A172 (cell line): ENCODE data around the gene IQSEC1. TPM values are rescaled to one million over a fixed set of nuclear protein-coding genes. Genes with fewer than 3 reads are reported as not detected.

ENCODE experiments used
- DNase-seq: peaks from one replicate; pipeline ENCODE4 v3.0.0-alpha.2; 2015; ENCODE audit warnings: low spot score
- total RNA-seq: library from RNA; depleted of rRNA; stranded (reverse); fragments of >200 nt; shearing (Covaris generic); gene quantifications from 2 replicates; pipeline ENCODE4 v1.2.3, GENCODE V29; 2014

IQSEC1 gene
- total RNA-seq, 1 experiment from 2014 or later: 25.8 TPM

DNA sequence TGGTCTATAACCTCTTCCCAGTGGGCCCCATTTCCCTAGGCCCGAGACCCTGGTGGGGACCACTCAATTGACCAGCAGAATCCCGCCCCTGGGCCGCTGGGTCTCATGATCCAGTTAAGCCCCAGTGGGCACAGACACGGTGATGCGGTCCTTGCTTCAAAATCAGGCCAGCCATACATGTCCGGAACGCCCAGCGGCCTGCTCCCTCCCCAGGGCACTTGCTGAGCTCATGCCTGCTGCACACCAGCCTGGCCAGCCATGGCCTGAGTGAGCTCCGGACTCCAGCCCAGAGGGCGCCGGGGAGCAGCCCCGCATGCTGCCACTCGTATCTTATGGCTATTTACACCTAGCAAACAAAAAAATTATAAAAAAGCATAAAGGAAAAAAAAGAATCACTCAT is 34.4 kb upstream of the IQSEC1 start:
- DNase-seq: no peak

DNA sequence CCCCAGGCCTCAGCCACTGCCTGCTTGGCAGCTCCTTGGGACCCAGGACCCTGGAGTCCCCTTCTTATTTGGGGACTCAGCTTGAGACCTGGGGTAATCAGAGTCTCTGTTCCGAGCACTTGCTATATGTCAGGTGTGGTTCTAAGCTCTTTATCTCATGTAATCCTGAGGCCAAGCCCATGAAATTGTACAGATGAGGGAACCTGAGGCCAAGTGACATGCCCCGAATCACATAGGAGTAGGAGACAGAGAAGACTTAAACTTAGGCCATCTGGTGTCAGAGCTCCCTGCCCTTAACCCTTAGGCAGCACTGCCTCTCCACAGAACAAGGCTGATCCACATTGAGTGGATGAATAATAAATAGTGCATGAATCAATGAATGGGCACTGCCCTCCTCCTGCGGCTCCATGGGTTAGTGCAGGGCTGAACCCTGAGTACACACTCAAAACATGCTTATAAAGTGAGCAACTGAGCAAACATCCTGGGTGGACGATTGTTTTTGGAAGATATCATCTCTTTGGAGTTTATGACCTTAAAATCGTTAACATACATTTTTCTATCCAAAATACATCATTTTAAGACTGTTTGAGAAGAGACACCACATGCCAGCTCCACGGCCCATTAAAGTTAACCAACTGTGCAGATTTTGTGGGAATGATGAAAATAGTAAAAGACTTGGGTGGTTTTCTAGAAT is 33.2 kb upstream of the IQSEC1 start:
- DNase-seq: peak; percentile 26

GRCh38 chr3:13105896-13106250 is 32.6 kb upstream of the IQSEC1 start:
- no peak for DNase-seq

- no peak for DNase-seq
These were observed 32.1 kb upstream of the IQSEC1 start for GRCh38 chr3:13105181-13105895.

- DNase-seq: no peak
These were observed 31.3 kb upstream of the IQSEC1 start for GRCh38 chr3:13104511-13104910.

DNA sequence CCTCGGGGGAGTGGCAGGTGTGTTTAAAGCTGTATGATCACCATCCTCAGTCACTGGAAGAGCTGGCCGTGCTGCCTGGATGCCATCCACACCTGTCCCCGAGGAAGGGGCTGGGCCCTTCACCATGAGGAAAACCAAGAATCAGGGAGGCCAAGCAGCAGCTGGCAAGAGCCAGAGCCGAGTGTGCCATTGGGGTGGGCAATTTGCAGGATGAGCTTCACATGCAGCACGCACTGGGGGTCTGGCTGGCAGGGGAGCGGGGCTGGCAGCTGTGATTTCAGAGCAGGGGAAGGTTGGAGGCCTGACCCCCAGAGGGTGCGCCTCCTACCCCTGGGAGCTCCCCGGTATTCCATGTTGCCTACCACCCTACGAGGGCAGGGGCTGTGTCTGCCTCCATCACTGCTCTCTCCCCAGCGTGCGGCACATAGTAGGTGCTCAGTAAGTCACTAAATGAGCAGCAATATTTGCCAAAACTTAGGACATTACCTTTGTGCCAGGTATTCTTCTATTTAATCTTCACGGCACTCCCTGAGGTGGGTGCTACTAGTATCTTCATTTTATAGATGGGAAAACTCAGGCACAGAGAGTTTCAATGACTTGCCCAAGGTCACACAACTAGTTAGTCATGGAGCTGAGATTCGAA is 30.3 kb upstream of the IQSEC1 start:
- no peak for DNase-seq

GRCh38 chr3:13102386-13103345 is 29.4 kb upstream of the IQSEC1 start:
- no peak for DNase-seq

DNA sequence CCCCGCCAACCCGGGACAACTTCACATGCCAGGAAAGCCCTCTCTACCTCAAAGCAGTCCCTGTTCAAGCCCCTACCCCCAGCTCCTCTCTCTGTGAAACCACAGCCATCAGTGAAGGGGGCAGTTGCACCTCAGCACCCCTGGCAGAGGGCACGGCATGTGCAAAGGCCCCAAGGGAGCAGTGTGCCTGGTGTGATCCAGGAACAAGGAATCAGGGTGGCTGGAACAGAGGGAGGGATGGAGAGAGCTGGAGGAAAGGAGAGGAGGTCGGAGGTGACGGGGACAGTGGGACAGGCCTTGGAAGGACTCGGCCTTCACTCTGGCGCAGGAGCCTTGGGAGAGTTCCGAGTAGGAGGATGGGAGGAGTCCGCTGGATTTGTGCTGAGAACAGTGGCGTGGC is 26.5 kb upstream of the IQSEC1 start:
- no peak for DNase-seq

- DNase-seq: no peak
These were observed 25.2 kb upstream of the IQSEC1 start for GRCh38 chr3:13098192-13098988.

DNA sequence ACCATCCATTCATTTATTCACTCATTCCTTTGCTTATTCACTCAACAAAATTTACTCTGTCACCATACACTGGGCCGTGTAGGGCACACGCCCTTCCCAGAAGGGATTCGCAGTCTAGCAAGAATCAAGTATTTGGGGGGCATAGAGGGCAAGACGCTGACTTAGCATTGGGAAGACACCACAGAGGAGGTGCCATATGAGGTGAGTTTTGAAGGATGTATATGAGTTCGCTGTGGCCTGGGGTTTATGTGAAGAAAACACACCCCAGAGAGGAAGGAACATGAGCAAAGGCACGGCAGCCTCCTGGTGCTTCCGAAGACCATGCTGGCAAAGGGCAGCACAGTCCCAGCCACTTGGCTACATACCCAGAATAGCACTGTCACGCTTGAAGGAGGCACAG is 23.1 kb upstream of the IQSEC1 start:
- no peak for DNase-seq

DNA sequence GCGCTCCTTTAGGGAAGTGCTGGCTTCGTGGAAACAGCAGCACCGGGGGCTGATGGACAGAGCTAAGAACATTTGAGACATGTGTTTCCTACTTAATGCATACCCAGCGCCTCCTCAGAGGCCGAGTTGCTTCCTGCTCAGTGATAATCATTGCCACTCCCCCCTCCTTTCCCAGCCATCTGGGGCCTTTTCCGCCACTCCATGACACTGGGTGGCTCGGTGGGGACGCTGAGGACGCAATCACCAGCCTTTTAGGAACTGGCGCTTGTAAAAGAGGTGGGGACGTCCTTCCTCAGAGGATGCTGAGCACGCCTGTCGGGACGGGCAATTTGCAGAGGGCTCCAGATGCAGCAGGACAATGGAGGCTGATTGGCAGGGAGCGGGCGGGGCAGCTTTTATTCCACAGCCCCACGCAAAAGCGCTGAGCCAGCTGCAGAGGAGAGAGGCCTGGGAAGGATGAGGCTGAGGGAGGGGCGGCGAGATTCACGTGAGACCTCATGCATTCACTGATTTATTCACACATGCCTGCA is 22.2 kb upstream of the IQSEC1 start:
- DNase-seq: no peak

GRCh38 chr3:13093687-13094086 is 20.5 kb upstream of the IQSEC1 start:
- no peak for DNase-seq

DNA sequence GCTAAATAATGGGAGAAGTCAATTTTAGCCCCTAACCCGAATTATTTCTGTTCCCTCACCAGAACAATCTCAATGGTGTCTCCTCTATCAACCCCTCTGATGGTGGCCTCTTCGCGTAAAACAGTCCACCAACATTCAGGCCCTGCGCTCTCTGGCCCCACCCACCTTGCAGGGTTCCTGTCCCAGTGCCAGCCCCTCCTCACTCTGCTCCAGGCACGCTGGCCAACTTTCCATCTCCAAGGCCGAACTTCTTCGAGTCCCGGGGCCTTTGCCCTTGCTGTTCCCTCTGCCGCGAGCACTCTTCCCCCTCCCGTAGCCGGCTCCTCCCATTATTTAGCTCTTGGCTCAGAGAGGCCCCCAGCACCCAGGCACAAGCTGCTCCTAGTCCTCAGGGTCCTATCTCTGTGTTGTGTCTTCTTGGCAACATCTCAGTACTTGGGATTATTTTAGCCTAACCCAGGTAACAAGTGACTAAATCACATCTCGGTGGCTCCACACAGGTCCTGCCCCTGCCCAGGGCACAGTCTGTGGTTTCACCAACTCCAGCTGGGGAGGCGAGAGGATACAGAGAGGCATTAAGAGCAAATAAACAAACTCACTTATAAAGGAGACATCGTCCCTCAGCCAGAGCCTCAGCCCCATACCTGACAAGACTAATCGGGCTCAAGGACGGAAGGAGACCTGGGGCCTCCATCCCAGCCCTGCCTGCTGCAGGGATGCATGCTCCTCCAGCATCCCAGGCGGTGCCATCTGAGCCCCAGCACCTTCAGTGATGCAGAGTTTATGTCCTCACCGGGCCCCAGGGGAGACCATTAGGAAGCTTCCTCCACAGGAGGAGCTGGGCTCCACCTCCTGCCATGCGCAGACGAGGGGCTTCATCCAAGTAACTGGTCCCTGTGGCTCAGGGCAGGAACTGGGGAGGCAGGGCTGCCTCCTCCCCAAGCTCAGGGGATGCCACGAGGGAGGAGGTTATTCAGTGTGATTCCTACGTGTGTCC is 19.7 kb upstream of the IQSEC1 start:
- DNase-seq: no peak

GRCh38 chr3:13091898-13092611 is 18.8 kb upstream of the IQSEC1 start:
- peak; percentile 77 for DNase-seq

DNA sequence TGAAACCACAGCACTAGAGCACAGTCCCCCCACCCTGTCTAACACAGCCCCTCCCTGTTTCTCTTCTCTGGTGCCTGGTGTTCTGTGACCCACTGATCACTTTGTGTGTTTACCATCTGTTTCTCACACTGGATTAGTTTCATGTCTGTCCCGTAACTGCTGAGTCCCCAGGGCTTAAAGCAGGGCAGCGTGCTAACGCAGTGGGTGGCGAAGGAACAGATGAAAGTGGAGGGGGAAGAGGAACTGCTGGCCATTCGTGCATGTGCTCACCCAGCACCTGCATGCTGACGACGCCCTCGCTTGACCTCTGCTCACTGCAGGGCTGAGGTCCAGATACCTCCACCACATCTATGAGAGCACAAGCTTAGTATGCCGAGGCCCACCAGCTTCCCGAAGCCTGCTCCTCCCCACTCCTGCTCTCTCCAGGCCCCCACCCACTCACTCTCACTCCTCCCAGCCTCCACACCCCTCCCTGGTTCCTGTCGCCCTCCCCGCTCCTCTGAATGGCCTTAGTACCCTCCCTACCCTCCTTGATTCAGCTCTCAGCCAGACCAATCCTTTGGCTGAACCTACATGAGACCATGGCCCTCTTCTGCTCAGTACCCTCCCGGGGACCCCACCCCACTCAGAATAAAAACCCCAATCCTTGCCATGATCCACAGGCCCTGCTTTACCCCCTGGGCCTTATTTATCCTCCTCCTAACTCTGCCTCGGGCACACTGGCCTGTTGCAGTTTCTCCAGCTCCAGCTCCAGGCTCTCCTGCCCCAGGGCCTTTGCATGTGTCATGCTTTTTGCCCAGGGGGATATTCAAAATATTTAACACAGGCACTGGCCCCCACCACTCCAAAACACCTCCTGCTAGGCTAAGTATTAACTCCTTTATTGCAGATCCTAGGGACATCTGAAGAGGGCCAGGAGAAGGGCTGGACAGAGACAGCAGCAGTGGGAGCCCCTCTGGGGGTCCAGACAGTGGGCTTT is 15.1 kb upstream of the IQSEC1 start:
- peak; percentile 52 for DNase-seq

GRCh38 chr3:13087320-13087990 is 14.2 kb upstream of the IQSEC1 start:
- peak; percentile 78 for DNase-seq

DNA sequence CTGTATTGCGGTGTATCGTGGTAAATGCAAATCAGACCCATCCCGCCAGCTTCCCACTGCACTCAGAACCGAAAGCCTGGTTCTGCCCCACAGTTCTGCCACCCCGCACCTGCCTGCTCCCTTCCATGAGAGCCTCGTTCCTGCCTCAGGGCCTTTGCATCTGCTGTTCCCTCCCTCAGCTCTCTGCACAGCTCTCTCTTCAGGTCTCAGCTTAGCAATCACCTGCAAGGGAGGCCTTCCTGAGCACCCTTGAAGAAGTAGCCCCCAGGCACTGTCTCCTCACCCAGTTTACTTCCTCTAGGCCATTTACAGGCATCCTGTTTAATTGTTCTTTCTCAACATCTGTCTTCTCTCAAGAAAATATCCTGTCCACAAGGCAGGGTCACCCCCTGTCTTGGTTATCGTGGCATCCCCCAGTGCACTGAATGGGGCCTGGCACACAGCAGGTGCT is 13.3 kb upstream of the IQSEC1 start:
- DNase-seq: no peak
